Measurements from ENCODE around the gene RNF32.
A peak's percentile ranks its signal among the peaks of the same experiment; 100 is the strongest.

RNF32 gene

GRCh38 chr7:156640257-156640948 is at the start of gene RNF32:
Gene RNF32, plus strand, starts transcription at chr7:156640774. Its CDS starts 3,104 bp downstream, at chr7:156643878.
- peak; percentile 92 for DNase-seq

DNA sequence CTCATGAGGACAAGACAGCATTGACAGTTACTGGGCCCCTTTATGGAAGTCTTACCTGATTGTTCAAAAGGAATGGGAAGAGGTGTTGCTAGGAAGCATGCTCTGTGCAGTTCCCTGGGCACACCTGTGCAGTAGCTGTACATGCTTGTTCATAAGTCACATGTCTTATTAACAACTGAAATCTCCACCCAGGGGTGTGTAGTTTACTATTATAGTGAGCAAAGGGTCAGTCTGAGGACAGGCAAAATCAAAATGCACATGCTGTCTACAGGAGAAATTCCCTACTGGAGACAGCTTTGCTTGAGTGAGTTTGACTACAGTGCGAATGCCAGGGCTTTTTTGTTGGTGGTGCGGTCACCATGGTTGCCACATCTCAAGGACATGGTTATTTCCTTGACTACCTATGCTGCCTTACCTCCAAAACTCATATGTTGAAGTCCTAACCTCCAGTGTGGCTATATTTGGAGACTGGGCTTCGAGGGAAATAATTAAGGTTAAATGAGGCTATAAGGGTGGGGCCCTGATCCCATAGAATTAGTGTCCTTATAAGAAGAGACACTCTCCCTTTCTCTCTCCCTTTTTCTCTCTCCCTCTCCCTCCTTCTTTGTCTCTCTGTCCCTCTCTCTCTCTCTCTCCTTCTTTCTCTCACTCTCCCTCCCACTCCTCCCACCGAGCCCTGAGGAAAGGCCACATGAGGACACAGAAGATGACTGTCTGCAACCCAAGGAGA is 48.3 kb upstream of the RNF32 start:
- no peak for DNase-seq

DNA sequence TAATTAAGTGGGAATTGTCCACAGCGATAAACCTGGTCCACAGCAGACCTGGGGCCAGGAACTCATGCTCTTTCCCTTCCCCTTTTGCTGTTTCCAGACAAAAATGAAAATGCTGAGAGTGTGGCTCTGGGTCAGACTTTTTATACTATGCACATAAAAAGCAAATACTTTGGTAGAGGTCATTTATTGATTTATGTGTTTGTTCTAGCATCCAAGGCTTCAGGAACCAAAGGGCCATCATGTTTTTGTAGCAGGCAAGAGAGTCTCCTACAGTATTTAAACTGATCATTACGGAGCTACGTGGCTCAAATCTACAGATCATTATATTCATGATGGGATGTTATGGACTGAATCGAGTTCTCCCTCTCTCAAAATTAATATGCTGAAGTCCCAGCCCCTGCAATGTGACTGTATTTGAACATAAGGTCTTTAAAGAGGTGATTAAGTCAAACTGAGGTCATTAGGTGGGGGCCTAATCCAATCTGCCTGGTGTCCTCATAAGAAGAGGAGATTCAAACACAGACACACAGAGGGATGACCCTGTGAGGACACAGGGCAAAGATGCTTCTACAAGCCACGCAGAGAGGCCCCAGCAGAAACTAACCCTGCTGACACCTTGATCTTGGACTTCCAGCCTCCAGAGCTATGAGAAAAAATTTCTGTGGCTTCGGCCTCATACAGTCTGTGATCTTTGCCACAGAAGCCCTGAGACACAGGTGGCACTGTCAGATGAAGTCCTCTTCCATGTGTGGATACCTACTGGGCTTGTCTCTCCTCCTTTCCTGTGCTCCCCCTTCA is 46.1 kb upstream of the RNF32 start:
- DNase-seq, result no peak

DNA sequence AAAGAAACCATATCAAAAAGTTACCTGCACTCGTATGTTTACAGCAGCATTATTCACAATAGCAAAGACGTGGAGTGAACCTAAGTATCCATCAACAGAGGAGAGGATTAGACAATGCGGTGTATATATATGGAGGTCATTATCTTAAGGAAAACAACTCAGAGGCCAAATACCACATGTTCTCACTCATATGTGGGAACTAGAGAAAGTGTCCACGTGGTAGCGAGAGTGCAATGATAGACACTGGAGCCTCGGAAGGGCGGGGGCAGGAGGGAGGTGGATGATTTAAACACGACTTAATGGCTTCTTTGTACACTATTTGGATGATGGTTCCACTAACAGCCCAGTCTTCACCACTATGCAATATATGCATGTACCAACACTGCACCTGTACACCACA is 40.1 kb upstream of the RNF32 start:
- no peak for DNase-seq

DNA sequence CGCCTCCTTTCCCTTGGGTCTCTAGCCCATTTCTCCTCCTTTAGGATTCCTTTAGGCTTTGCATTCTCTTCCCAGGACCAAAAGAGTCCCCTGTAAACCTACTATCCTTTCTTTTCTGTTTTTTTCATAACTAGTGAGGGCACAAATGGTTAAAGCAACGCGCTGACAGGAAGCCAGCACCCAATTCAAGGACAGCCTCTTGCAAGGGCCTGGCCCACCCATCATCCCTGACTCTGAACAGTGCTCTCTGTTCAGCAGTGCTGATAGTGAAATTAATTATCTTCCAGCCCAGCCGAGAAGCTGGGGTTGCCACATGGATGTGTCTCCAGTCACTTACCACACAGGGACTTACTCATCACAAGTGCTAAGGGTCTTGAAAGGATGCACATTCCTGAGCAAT is 38.3 kb upstream of the RNF32 start:
- no peak for DNase-seq

DNA sequence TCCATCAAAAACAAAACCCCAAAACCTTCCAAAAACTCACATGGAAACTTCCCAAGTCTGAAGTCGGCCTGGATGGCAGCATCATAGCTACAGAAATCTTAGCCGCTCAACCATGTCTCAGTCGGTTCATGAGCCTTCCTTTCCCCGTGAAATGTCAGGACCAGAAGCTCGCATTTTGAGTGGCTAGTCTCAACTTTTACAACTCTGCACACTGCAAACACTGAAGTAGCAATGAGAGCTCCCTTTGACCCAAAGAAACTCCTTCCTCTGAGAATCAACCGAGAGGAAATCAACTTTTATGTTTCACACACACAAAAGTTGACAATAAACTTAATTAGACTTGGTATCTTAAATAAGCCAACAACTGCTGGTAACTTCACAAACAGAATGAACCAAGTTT is 37.6 kb upstream of the RNF32 start:
- no peak for DNase-seq

GRCh38 chr7:156603629-156604028 is 36.9 kb upstream of the RNF32 start:
- DNase-seq, result no peak

- DNase-seq, result no peak
These were observed 36.3 kb upstream of the RNF32 start for GRCh38 chr7:156604311-156604710.

DNA sequence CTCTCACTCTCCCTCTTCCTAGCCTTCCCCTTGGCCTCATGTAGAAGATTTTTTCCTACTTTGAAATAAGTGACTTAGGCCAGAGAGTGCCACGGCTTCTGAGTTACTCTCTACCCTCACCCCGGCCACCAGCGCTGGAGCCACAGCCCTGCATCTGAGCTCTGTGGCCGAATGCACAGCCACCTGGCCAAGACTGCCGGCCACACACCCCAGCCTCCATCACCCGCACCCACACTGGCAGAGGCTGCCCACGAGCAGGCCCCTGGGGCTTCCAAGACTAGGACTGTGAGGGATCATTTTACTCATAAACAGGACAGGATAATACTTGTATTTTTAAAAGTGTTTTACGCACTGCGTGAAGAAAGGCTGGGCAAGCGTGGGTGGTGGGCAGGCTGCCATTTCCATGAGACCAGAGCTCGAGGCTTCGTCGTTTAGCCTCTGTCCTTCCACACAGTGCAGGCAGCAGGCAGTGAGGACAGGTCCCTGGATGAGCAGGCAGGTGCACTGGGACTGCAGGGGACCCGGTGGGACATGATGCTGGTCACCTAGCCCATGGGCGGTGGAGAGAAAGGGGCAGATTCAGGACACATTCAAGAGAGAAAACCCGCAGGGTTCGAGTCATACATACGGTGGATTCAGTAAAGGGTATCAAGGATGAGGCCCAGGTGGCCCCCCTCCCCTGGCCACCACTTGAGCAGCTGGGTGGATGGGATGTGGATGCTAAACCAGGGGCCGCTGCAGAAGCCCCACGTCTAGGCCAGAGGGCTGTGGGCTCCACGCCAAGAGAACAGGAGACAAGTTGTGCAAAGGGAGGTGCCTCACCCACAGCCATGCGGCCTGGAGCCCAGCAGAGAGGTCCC is 35.5 kb upstream of the RNF32 start:
- DNase-seq, result no peak

- DNase-seq, result no peak
These were observed 34.4 kb upstream of the RNF32 start for GRCh38 chr7:156606135-156606534.

- no peak for DNase-seq
These were observed 33.8 kb upstream of the RNF32 start for GRCh38 chr7:156606691-156607331.

DNA sequence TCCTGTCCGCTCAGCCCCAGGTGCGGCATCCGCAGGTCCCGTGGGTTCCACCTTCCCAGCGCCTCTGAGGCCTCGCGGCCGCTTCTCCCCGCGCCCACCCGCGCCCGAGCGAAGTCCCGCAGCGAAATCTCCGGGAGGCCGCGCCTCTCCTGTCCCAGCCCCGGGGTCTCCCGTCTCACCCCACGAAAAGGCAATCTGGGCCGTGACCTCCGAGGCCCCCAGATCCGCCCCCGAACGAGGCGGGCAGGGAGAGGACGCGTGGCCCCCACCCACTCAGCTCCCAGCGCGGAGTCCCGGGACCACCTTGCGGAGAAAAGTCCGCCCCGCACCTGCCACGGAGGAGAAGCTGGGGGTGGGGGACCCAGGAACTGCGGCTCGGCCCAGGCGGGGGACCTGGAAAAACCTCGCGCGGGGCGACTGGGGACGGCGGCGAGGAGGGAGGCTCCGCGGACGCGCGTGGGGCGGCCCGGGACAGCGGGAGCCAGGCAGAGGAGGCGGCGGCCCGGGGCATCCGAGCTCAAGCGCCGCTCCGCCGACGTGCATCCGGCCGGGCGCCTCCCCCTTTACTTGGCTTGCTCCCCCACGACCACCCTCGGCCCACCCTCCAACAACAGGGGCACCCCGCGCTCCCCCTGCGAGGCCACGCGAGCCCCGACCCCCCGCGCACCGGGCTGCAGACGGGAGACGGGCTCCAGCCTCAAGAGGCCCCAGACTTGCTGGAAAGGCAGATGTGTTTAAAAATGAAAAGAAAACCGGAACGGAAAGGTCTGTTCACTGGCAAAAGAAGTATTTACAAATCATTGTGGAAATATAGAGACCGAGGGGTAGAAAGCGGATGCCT is 33.0 kb upstream of the RNF32 start:
- no peak for DNase-seq

- DNase-seq, result no peak
These were observed 32.4 kb upstream of the RNF32 start for GRCh38 chr7:156608173-156608478.

DNA sequence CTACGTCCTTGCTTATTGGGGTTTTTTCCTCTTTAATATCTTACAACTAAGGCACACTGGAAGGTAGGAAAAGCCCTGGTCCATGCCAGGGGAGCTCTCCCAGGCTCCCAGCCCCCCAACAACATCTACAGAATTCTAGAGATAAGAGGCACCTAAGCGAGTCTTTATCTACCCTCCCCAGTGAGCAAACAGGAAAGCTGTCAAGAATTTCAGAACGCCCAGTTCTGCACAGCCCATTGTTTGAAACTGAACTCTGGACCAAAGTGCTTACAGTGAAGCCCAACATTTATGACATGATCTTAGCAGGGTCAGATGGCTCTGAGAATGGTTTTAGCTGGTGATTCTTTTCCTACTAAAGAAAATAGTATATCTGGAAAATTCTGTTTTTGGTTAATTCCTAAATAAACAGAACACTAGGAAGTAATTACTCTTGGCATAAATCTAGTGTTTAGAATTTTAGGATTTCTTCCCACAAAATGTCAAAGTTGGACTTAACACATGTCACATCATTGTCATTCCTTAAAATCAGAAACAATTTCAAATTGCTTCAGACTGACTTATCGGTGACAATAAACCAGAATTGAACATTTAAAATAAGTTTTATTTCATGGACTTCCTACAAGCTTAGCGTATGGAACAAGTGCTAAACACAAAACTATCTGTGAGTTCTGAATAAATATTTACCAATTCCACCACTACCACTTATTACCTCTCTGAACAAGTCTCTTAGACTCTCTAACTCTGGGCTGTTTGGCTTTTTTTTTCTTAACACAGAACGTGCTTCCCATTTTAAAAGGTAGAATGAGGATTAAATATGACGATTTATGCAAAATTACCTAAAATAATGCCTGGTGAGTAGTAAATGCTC is 31.3 kb upstream of the RNF32 start:
- no peak for DNase-seq

DNA sequence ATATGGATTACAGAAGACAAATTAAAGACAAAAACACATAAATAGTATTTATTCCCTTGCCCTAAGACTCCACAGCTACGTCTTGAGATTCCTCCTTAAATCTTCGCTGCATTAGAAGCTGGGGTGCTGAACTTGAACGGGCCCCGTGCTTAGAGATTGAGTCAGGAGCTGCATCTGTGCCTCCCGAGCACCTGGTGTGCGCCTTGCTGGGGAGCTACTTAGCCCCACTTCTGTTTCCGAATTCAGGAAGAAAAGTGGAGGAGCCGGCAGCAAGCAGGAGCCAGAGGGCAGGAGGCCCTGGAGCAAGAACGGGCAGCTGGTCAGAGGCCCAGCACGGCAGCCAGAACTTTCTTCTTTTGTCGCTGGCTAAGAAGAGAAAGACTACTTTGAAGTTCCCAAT is 30.4 kb upstream of the RNF32 start:
- no peak for DNase-seq

GRCh38 chr7:156610601-156611000 is 30.0 kb upstream of the RNF32 start:
- DNase-seq, result no peak

DNA sequence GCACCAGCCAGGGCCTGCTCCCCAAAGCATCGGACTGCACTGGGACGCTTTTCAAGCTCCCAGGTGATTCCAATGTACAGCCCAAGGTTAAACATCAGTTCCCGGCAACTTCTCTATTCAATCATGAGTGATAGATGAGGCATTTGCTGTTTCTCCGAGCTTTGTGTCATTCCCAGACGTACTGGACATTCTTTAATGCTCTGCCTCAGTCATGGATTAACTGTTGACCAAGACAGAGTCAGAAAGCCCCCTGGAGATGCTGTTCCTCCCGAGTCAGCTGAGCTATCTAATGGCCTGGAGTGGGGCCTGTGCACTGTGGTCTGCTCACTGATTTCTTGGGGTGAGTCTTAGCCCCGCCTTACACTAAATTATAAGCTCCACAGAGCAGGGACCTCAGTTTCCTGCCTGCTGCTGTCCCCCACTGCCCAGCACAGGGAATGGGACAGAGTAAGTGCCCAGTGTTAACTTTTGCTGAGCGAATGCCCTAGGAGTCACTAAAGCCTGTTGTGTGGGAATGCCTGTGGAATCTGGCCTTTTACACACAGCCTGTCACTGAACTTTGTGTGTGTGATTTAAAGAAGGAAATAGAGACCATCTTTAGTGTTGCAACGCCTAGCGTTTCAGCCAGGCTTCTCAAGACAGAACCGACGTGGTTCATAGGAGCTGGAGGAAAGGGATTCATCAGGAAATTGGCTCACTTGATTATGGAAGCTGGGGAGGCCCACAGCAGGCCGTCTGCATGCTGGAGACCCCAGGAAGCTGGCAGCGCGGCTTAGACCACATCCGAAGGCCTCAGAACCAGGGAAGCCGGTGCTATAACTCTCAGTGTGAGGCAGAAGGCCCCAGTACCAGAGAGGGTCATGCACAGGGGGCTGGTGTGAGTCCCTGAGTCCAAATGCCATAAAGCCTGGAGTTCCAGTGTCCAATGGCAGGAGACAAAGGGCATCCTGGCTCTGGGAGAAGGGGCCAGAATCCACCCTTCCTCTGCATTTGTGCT is 29.3 kb upstream of the RNF32 start:
- DNase-seq, result no peak

DNA sequence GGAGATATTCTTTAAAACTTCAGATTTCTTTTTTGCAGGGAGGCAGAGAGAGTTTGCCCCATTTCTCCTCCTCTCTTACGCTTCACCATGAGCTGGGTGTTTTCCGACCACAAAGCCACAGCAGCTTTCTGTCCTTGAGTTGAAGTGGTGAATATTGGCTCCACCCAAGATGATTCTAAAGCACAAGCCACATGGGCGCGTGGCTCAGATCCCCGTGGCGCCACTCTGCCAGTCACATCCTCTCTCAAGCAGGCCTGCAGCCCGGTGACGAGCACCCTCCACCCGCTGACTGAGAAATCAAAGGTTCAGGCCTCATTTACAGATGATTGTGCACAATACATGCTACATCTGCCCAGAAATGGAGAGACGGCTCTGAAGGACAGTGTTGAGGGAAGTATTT is 27.6 kb upstream of the RNF32 start:
- no peak for DNase-seq
